ENCODE measurements around the gene STXBP2. TPM values are rescaled to one million over a fixed set of nuclear protein-coding genes. Genes with fewer than 3 reads are reported as not detected.

Gene STXBP2
- total RNA-seq, 1 experiment from 2014 or later: 141 TPM

- no peak for TF ChIP-seq TCF7L2 (IDR thresholded peaks at IDR 0.05; ENCODE audit: borderline replicate concordance, extremely low read depth, insufficient read depth, insufficient read length)
- TF ChIP-seq FOSL1 (IDR thresholded peaks at IDR 0.05; ENCODE audit: low read depth): no peak
- no peak for TF ChIP-seq POLR2A (IDR thresholded peaks at IDR 0.05; ENCODE audit: borderline replicate concordance, extremely low read depth, insufficient read depth, insufficient read length)
- no peak for TF ChIP-seq POLR2AphosphoS5 (IDR thresholded peaks at IDR 0.05; ENCODE audit: low read depth, low read length)
- TF ChIP-seq EZH2phosphoT487 (IDR thresholded peaks at IDR 0.05; ENCODE audit: borderline replicate concordance): no peak
Measured at GRCh38 chr19:7646426-7646700, 9.5 kb downstream of the STXBP2 start (continued).

DNA sequence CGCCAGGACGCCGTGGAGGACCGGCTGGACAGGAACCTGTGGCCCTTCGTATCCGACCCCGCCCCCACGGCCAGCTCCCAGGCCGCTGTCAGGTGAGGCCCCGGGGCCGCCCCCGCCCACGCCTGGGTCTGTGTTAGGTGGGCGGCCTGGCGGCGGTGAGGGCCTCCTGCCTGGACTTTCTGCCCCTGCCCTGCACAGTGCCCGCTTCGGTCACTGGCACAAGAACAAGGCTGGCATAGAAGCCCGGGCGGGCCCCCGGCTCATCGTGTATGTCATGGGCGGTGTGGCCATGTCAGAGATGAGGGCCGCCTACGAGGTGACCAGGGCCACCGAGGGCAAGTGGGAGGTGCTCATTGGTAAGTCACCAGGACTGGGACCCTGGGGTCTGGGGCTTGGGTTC is 10.2 kb downstream of the STXBP2 start:
- H3K4me1 ChIP-seq (ENCODE audit: control insufficient read depth in 1 of 2, insufficient read depth in 2 of 2, low read length in 2 of 2): peaks cover 0 to 18% of the 10 kb centered on the region in 2 experiments; a peak in 3 of 4 replicates
- no peaks in the 10 kb centered on the region for H4K20me1 ChIP-seq (ENCODE audit: insufficient read depth)
- no peak for DNase-seq (ENCODE audit: low read depth, low spot score)
- no peak for ATAC-seq
- intact Hi-C loops (cut with micrococcal nuclease): no loop called here
- no peak overlapping the region for H3K27ac ChIP-seq (ENCODE audit: low read depth, low read length)
- no peak overlapping the region for H2AFZ ChIP-seq (ENCODE audit: low read depth, low read length, poor library complexity, severe bottlenecking)
- CTCF ChIA-PET: no interaction called here
- H3K36me3 ChIP-seq (ENCODE audit: control insufficient read depth in 1 of 2, insufficient read depth in 2 of 2, low read length in 2 of 2): peaks cover 0 to 11% of the 10 kb centered on the region in 2 experiments; a peak in 1 of 4 replicates
- no peak overlapping the region for H3K4me3 ChIP-seq (replicated peaks in 1 of 2; ENCODE audit: low read depth in 1 of 2, low read length in 2 of 2)
- H3K79me2 ChIP-seq (ENCODE audit: insufficient read depth, low read length): no peaks in the 10 kb centered on the region
- H3K4me2 ChIP-seq (ENCODE audit: low read length): no peak overlapping the region
- POLR2A ChIA-PET: no interaction called here
- no peaks in the 10 kb centered on the region for H3K27me3 ChIP-seq (ENCODE audit: insufficient read depth, low read length)
- H3K9ac ChIP-seq (ENCODE audit: low read length): no peak overlapping the region
- TF ChIP-seq POLR2AphosphoS5 (IDR thresholded peaks at IDR 0.05; ENCODE audit: low read depth, low read length): no peak
- no peak for TF ChIP-seq SIN3A (IDR thresholded peaks at IDR 0.05; ENCODE audit: low read depth)
- no peak for TF ChIP-seq POLR2A (IDR thresholded peaks at IDR 0.05; ENCODE audit: borderline replicate concordance, extremely low read depth, insufficient read depth, insufficient read length)
- TF ChIP-seq, protein P1, sequence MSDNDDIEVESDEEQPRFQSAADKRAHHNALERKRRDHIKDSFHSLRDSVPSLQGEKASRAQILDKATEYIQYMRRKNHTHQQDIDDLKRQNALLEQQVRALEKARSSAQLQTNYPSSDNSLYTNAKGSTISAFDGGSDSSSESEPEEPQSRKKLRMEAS (IDR thresholded peaks at IDR 0.05): no peak
- no peak for TF ChIP-seq EZH2 (IDR thresholded peaks at IDR 0.05)
- no peak for TF ChIP-seq CEBPB (IDR thresholded peaks at IDR 0.05; ENCODE audit: low read depth)
- TF ChIP-seq ZNF274 (IDR thresholded peaks at IDR 0.05; ENCODE audit: low read depth, low read length): no peak
- TF ChIP-seq RAD21 (IDR thresholded peaks at IDR 0.05; ENCODE audit: low read depth): no peak
- TF ChIP-seq ZFX (IDR thresholded peaks at IDR 0.05): no peak
- TF ChIP-seq CTCF (IDR thresholded peaks at IDR 0.05 in 2 of 3, conservative IDR thresholded peaks at IDR 0.05 in 1 of 3; ENCODE audit: borderline replicate concordance in 1 of 3, insufficient read depth in 1 of 3, low read depth in 2 of 3, low read length in 2 of 3): no peak
- TF ChIP-seq SRF (IDR thresholded peaks at IDR 0.05; ENCODE audit: low read depth): no peak
- no peak for TF ChIP-seq EZH2phosphoT487 (IDR thresholded peaks at IDR 0.05; ENCODE audit: borderline replicate concordance)
- no peak for TF ChIP-seq JUND (IDR thresholded peaks at IDR 0.05)
- no peaks in the 10 kb centered on the region for H3K9me2 ChIP-seq (ENCODE audit: insufficient read depth)
- RAD21 ChIA-PET (ENCODE audit: low non-redundant PET in 1 of 2, low total read pairs in 2 of 2, uncharacterized antibody in 2 of 2, unreplicated experiment in 2 of 2): no interaction called here
- no peaks in the 10 kb centered on the region for H3K9me3 ChIP-seq (ENCODE audit: control insufficient read depth in 1 of 2, insufficient read depth in 1 of 2, low read depth in 1 of 2, low read length in 2 of 2)
- BruUV-seq (replicated peaks): no TSS peak
